Stimulated activated CD8-positive, alpha-beta memory T cell treated with anti-CD3 and anti-CD28 coated beads, Interleukin-7, amount 100 ng/mL, for 1 hour (primary cell): ENCODE results near the gene ATP11A.

Source experiments
- DNase-seq, 2 donors: peaks; one replicate each; pipeline ENCODE4 v3.0.0-alpha.2; 2020; ENCODE audit warnings: low read depth in 2 of 2

ATP11A gene

DNA sequence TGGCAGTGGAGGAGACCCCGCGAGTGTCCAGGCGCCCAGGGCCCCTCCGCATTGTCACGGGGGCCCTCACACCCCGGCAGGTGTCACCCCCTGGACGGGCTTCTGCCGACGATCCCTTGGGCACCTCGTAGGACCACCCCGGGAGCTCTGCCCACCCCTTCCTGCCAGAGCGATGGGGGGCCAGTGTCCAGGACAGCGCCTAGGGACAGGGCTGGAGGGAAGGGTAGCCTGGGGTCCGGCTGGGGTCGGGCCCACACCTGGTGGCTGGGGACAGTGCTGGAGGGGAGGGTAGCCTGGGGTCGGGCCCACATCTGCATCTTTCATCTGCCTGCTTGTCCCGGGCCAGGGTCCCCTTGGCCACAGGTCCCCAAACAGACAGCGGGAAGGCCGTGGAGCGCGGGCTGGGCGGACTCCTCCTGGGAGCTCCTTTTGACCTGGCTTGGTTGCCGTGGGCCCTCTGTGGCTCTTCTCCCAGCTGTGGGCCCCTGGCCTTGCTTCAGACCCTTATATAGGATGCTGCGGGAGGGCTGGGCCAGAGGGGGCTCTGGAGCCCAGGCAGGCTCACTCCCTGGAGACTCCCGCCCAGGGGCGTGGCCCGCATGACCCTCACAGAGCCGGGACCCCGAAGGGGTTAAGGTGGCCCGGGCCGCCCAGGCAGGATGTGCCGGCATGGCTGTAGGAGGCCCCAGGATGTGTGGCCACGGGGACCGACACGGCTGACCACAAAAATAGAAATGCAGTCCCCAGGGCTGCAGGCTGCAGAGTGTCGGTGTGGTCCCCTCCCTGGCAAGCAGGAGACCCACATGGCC is 205.0 kb downstream of the ATP11A start:
- no peak for DNase-seq

DNA sequence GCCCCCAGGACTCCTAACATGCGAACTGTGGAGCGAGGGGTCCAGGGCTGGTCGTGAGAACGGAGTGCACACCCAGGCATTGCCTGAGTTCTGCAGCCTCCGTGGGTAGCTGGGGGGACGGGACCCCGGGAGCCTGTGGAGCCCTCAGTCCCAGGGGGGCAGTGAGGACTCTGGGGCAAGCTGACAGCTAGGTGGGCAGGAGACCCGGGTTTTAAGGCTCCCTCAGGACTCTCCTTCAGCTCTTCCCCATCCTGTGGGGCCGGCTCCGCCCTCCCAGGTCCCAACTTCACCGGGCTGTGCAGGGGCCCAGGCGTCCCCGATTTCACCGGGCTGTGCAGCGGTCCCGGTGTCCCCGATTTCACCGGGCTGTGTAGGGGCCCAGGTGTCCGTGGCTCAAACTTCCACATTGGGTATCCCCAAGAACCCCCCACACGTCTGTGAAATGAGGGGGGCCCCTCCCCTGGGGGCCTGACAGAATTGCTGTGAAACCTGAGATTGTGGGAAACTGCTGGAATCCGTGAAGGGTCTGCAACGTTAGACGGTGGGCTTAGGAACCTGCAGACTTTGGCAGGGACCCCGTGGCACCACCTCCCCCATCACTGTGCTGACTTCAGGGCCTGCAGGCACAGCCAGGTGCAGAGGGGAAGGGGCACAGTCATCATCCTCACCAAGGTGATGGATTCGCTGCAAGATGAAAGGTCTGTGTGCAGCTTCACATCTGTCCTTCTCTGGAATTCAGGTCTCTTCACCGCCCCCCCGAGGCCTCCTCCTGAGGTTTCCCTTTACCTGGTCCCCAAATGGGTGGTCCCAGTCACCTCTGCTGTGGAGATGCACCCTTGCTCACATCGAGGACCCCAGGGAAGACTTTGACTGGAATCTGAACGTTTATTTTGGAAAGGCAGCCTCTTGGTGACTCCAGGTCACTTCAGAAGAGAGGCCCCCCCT is 206.0 kb downstream of the ATP11A start:
- no peak for DNase-seq

DNA sequence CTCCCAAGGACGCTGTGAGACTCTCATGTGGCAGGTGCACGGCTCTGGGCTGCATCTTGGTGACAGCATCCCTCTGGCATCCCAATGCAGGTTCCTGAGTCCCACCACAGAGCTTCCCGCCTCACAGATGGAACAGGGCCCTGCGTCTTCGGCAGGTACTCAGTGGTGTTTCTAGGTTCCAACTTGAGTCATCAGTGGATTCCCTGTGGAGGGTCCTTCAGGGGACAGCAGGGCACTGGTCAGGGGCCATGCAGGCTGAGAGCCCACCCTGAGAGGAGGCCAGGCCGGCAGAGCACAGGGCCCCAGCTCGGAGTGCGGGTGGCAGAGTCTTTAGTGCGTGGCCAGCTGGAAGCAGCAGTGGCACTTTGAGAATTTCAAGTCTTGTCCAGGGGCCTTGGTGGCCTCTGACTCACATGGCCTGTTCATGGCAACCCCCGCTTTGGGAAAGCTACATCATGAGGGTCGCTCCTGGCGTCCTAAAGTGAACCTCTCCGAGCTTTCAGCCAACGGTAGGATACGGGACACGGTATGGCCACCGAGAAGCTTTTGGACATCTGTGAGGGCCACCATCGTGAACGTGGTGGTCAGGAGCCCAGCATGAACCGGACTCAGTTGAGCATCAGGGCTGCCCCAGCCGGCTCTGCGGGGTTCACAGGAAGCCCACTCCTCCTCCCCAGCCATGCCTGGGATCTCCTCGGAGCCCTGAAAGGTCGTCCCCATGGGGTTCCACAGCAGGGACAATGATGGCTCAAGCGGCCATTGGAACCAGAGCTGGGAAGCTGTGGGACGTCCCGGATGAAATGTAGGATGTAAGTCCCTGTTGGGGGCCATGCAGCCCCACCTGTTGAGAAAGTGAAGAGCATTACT is 207.1 kb downstream of the ATP11A start:
- DNase-seq = no peak

DNA sequence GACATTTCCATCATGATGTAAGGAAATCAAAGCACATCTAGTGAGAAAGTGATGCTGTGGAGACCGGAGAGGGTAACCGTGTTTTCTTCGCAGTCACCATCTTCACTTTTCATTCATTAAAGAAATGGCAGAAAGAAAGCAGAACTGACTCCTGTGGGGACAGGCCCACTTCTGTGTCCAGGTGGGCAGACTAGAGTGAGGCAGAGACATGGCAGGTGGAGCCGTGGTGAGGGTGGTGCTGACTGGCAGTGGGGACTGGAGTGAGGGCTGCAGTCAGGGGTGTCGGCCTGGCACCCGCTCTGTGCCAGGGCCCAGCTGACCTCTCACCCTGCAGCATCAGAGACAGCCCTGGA is 207.7 kb downstream of the ATP11A start:
- no peak for DNase-seq

DNA sequence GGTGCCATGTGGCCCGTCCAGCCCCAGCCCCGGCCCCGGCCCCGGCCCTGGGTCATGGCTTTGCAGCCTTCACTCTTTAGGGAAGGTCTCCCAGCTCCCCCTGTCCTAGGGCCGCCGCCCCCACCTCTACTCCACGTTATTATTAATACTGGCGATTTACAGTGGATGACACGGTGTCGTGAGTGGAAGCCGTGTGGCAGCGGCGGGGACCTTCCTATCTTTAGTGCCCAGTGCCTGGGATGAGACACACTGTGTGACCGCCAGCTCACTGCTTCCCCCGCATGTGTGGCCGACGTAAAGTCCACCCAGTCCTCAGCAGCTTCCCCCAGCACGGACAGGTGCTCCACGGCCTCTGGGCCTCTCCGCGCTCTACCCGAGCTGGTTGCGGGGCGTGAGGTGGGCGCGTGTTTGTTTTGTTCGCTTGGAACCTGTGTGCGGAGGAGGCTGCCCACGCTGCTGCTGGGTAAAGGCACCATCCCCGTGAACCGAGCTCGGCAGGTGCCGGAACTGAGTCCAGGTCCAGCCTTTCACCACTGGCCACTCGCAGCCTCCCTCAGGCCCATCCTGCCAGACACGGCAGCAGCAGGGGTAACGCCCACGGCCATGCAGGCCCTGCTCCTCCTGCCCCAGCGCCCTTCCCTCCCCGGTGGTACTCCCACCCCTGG is 208.2 kb downstream of the ATP11A start:
- no peak for DNase-seq

DNA sequence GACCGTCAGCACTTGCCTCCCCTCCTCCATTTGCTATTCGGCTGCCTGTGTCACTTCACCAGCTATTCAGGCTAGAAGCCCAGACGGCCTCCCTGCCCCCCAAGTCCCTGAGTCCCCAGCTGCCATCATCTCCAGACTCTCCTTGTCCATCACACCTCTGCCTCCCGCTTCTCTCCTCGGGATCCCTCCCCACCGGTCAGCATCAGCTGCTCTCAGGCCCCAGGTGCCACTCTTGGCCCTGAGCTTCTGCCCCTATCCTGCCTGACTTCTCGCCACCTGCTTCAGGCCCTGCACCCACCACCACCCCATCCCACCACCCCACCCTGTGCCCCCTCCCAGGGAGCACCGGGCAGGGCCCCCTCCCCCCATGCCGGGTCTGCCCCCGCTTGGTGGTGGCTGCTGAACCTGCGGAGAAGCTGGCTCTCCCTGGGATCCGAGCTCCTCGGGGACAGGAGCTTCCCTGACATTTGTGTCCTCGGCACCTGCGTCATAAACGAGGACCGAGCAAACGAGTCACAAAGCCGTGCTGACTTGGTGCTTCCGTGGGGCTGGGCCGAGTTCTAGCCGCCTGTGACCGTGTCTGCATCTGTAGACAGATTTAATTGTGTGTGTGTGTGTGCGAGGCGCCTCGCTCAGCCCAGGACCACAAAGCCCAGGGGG is 208.9 kb downstream of the ATP11A start:
- no peak for DNase-seq

DNA sequence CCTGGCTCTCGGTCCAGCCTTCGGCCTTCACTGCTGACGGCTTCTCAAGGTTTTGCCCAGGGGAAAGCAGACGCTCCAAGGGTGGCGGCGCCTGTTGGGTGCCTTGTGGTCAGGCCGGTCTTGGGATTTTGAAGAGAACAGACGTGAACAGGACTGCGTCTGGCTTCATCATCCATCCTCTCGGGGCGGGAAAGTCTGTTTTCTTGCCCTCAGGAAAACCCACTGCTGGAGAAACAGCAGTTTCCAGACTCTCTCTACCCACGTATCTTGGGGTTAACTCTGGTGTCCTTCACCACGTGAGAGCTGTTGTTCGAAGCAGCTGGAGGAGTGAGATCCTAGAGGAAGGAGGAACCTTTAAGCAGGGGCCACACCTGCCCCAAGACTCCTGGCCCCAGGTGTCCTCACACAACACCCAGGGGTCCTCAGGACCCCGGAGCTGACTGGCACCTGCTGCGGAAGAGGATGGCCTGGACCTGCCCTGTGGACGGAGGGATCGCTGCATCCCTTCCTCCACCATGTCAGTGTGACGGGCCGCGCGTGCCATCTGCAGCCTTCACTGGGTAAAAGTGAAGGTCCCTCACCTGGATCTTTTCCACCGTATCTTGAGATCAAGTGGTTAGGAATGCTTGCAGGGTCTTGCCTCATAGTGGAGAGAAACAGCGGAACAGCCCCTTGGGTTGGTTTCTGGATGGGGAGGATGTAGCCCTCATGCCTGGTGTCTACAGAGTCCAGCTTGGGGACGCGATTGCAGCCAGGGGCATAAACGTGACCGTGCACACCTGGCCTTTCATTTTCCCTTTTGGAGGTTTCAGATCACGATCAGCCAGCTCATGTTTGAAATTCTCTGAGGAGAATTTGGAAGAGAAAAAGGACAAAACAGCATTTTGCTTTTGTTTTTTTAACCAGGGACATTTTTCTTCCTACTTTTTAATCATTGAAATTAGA is 209.7 kb downstream of the ATP11A start:
- DNase-seq = no peak

DNA sequence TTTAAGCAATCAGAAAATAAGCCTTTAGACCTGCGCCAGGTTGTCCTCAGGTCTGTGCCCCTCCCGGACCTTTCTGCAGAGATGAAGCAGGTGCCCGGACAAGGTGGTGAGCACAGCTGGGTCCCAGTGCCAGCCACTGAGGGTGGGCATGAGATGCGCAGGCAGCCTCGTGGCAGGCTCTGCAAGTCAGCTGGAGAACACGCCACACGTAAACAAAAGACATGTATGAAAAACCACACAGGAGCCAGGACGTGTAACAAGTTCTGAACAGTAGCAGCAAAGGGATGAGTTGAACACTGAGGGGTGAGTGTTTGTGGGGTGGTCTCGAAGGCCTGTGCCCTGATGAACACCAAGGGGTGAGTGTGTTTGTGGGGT is 210.4 kb downstream of the ATP11A start:
- DNase-seq = no peak

DNA sequence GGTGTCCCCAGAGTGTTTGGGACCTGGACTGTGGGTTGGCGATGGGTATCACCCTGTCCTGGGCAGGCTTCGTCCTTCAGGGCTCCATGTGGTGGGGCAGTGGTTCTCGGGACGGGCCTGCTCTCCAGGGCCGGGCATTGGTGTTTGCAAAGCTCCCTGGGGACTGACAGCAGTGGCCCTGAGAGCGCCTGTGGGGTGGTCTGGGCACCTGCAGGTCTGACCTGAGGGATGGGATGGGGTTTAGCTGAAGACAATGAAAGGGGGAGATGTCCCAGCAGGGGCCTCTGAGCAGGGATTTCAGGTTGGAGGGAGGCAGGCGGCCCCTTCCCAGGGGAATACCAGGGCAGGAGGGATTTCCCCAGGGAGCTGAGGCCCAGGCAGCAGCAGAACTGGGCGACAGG is 210.9 kb downstream of the ATP11A start:
- no peak for DNase-seq

DNA sequence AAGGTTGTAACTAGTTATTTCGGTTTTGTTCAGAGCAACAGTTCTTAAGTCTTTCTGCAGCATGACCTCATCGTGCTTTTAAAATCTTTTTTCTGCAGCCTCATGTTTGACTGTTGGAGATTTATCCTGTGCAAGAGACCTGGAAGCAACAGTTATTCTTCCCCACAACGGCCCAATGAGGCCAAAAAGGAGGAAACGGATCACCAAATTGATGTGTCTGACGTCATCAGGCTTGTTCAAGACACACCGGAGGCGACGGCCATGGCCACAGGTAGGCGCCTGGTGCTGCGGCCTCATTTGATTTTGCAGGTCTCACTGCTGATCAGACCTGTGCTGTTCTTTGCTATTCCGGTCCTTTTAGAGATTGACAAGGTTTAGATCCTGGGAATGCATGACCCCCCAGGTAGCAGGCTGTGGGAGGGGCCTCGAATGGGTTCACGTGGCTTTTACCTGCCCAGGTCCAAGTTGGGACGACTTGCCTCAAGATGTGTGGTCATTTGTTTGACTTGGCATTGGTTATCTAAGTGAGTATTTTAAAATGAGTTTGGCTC is 212.3 kb downstream of the ATP11A start:
- DNase-seq = no peak

DNA sequence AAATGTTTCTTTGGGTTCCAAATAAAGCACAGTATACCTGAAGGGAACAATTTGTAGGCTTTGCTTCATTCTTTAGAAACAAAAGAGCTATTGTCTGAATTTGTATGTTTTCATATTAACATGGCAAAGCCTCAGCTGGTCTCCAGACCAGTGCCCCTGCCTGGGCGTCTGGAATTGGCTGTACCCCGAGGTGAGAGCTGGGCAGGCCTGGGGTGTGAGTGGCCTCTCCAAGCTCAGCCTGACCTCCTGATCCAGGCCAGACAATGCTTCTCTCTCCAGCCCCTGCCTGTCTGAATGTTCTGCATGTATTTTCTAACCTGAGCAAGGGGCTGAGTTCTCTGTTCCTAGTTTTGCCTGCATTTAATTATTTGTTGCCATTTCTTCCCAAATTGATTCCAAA is 212.8 kb downstream of the ATP11A start:
- no peak for DNase-seq

DNA sequence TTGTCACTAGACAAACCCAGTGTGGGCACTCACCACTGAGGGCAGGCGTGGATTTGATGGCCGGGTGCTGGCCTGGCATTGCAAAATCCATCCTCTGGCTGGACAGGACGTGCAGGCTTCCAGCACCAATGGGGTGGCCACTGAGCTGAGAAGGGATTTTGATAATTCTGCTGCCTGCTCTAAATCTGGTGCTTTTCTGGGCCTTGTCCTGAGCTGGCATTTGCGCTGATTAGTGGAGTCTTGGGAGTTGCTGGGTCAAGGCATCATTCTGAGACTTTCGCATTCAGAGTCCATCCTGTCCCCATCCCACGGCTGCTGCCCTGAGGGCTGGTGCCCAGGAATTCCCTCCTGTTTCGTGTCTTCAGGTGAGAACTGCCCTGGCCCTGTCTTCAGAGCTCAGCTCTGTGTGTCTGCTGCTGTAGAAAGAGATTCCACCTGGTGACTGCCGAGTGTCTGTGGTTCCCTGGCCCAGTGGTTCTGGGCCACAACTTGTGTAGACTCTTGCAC is 213.3 kb downstream of the ATP11A start:
- DNase-seq = no peak

DNA sequence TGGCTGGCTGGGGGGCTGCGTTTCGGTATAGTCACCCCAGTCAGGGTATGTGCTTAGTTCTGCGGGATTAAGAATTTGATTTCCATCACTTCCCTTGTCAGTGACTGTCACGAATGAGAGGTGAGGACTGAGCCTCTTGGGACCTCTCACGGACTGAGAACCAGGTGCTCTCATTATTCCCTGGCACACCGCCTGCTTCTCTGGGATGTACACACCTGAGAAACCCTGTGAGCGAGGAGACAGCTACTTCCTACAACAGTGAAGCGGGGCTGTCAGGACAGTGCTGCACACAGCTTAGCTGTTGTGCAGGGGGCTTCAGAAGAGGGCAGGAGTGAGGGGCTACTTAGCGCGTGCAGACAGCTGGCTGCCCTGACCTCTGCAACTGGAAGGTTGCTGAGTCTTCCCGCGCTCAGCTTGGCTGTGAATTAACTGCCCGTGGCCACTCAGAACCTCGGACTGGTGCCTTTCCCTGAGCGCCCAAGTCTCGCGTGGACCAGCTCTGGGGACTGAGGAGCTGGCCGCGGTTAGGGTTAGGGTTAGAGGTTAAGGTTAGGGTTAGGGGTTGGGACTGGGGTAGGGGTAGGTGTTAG is 213.9 kb downstream of the ATP11A start:
- no peak for DNase-seq

DNA sequence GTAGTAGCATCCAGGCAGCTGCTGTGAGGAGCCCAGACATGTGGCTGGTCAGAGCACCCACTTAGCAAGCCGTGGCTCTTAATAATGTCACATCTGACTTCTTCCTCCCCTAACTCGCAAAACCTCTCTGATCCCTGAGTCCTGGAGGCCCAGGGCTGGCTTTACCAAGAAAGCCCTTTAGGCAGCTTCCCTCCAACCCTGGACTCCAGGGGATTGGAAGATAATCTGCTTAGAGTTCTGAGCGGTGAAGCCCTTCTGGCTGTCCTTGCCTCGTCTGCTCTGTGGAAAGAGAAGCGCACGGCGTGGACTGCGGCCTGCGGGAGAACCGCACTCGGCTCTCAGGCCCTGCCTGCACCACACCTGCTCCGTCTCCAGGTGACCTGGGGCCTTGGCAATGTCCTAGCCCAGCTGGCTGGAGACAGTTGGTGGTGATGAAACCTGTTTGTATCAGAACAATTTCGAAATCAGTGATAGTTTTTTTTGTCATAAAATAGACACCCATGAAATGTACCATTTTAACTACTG is 214.7 kb downstream of the ATP11A start:
- no peak for DNase-seq

DNA sequence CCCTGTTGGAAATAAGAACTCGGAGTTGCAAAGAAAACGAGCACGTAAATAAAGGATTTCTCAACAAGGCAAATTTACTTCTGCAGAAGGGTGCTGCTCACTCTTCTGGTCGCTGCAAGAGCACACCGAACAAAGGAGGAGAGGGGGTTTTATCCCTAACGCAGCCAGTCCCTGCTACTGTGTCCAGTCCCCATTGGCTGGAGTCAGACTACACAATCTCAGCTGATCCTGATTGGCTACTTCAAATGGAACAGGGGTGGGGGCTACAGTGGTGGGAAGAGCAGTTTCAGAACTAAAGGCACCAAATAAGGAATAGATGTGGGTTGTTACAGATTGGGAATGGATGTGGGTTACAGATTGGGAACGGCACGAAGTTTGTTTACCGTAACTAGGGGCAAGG is 215.2 kb downstream of the ATP11A start:
- DNase-seq = no peak

DNA sequence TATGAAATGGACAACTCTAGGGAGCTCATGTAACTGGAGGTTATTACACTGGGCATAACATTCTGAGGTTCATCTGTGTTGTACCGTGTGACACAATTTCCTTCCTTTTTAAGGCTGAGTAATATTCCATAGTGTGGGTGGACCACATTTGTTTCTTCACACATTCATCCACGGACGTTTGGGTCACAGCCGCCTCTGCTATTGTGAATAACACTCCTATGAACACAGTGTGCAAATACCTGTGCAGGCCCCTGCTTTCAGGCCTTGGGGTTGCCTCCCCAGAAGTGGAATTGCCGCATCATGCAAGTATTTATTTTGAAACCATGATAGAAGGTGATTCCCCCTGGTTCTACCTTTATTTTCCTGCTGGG is 215.8 kb downstream of the ATP11A start:
- no peak for DNase-seq

DNA sequence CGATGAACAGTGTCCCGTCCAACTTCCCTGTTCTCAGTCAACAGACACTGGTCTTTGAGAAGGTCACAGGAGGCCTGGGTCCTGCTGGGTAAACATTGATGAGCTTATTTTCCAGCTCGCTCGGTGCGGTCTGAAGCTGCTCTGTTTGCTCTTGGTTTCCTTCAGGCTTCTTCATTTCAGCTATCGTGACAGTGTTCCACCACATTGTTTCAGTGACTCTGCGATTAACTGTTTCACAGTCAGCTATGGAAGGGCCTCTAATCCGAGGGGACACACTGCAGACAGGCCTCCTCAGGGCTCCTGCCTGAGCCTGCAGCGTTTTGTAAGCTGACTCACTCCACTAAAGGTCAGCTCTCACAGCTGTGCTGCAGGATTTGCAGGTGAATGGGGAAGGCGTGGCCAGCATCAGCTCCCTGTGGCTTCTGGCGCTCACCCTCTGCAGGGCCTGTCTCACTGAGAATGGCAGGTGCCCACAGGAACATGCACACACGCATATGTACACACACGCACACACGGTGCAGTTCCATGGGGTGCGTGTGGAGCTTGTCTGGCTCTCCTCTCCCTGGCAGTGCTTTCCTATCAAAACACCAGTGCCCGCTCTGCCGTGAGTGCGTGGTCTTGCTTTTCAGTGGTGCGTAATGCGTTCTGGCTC is 216.3 kb downstream of the ATP11A start:
- no peak for DNase-seq

DNA sequence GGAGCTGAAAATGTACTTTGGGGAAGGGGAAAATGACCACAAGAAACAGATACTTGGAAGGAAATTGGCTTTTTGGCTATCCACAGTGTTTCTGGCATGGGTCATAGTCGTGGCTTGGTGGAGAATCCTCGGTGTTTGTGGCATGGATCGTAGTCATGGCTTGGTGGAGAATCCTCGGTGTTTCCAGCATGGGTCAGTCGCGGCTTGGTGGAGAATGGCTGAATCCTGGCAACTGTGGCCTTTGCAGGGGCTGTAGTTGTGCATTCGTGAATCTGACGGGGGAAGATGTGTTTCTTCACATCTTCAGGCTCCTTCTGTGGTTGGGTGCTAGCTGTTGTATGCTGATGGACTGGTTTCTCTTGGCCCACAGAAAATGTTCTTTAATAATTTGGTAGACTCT is 217.4 kb downstream of the ATP11A start:
- no peak for DNase-seq
